GM12878 (cell line): Measurements from ENCODE around the gene PIAS1. TPM values are rescaled to one million over a fixed set of nuclear protein-coding genes. Genes with fewer than 3 reads are reported as not detected.
A peak's percentile ranks its signal among the peaks of the same experiment; 100 is the strongest.

ENCODE experiments used
- ATAC-seq: fragments of 200-7000 bp; cut with Tn5 transposase; 3 replicates; pipeline ENCODE4 v1.9.1; 2020; ENCODE audit warnings: mild to moderate bottlenecking, moderate library complexity
- BruUV-seq: library from RNA; stranded (reverse); fragments of 400-500 nt; replicated peaks from 2 replicates; lab custom pipeline; 2021; lab: Mats Ljungman, UMichigan
- CTCF ChIA-PET: fragments of 300-600 bp; sonication (Branson Sonifier 250); formaldehyde crosslinking; extraction: SDS; loops from one replicate; lab custom pipeline; 2021; ENCODE audit warnings: inconsistent platforms; lab: Yijun Ruan, JAX
- POLR2A ChIA-PET: fragments of 350-600 bp; formaldehyde crosslinking; extraction: SDS; loops from one replicate; lab custom pipeline; 2021; ENCODE audit warnings: inconsistent platforms; lab: Charles Lee
- RAD21 ChIA-PET: fragments of 300-600 bp; sonication (Branson Sonifier 250); formaldehyde crosslinking; loops from one replicate; lab custom pipeline; 2023; ENCODE audit warnings: antibody characterized with exemption; ENCODE audit not compliant: unreplicated experiment; lab: Charles Lee
- SMC1A ChIA-PET: fragments of 300-600 bp; sonication (Branson Sonifier 250); formaldehyde crosslinking; loops from one replicate; lab custom pipeline; 2023; ENCODE audit not compliant: unreplicated experiment, uncharacterized antibody; lab: Charles Lee
- DNase-seq: peaks from one replicate; pipeline ENCODE4 v3.0.0-alpha.2; 2011; ENCODE audit warnings: low read depth, low spot score
- FAIRE-seq: peaks from 3 replicates; lab custom pipeline; 2011; peaks lifted over from hg19 to GRCh38; lab: Jason Lieb, UNC
- H2AFZ ChIP-seq: 2 replicates; pipeline ENCODE4 v1.6.0; 2011; ENCODE audit warnings: low read depth, low read length, control low read depth; ENCODE audit not compliant: control insufficient read depth
- H3K27ac ChIP-seq: 2 replicates; pipeline ENCODE4 v1.5.1; 2011; ENCODE audit warnings: control low read depth; ENCODE audit not compliant: control insufficient read depth, insufficient read depth
- H3K27me3 ChIP-seq, 2 experiments: replicated peaks in 1 of 2; 2 replicates each; pipeline versions ENCODE4 v1.6.0 to v1.6.1; 2011; ENCODE audit warnings: low read length in 1 of 2; ENCODE audit not compliant: control insufficient read depth in 2 of 2, insufficient read depth in 2 of 2
- H3K36me3 ChIP-seq, 2 experiments: 2 replicates each; pipeline ENCODE4 v1.5.1; 2011; ENCODE audit warnings: low read length in 1 of 2; ENCODE audit not compliant: control insufficient read depth in 2 of 2, insufficient read depth in 2 of 2
- H3K4me1 ChIP-seq: 2 replicates; pipeline ENCODE4 v1.6.1; 2011; ENCODE audit warnings: mild to moderate bottlenecking, low read length, moderate library complexity, mixed read lengths; ENCODE audit not compliant: control insufficient read depth, insufficient read depth
- H3K4me2 ChIP-seq: 2 replicates; pipeline ENCODE4 v1.6.0; 2011; ENCODE audit warnings: control low read depth; ENCODE audit not compliant: control insufficient read depth, insufficient read depth
- H3K4me3 ChIP-seq: fragments of 200-600 bp; sonication (generic); 2 replicates; pipeline ENCODE4 v1.5.1; 2016
- H3K79me2 ChIP-seq: 2 replicates; pipeline ENCODE4 v1.6.0; 2011; ENCODE audit warnings: low read length; ENCODE audit not compliant: control insufficient read depth, insufficient read depth
- H3K9ac ChIP-seq: 2 replicates; pipeline ENCODE4 v1.8.0; 2011; ENCODE audit warnings: low read length, control low read depth, mixed read lengths; ENCODE audit not compliant: control insufficient read depth, insufficient read depth
- H3K9me3 ChIP-seq: replicated peaks from 3 replicates; pipeline ENCODE4 v1.5.1; 2011; ENCODE audit warnings: mild to moderate bottlenecking, low read length; ENCODE audit not compliant: control insufficient read depth, insufficient read depth
- H4K20me1 ChIP-seq: 2 replicates; pipeline ENCODE4 v1.6.0; 2011; ENCODE audit not compliant: control insufficient read depth, insufficient read depth
- ASH2L ChIP-seq: fragments of 300-600, 200-600 bp; sonication (generic); IDR thresholded peaks from 2 replicates; pipeline ENCODE4 v1.6.1; 2017; ENCODE audit warnings: low read depth, mild to moderate bottlenecking, borderline replicate concordance
- ATF3 ChIP-seq: IDR thresholded peaks from 2 replicates; pipeline ENCODE4 v1.6.1; 2011; ENCODE audit warnings: low read depth, mild to moderate bottlenecking, low read length, moderate library complexity, borderline replicate concordance; ENCODE audit errors: extremely low read depth
- BACH1 ChIP-seq: fragments of 450-650 bp; IDR thresholded peaks from 2 replicates; pipeline ENCODE4 v1.6.1; 2017; ENCODE audit warnings: mild to moderate bottlenecking, borderline replicate concordance
- BRCA1 ChIP-seq: IDR thresholded peaks from 2 replicates; pipeline ENCODE4 v1.6.1; 2011; ENCODE audit warnings: low read depth, low read length, improper control_type of control experiment
- CBFB ChIP-seq: IDR thresholded peaks from 2 replicates; pipeline ENCODE4 v1.6.1; 2016; ENCODE audit warnings: antibody characterized with exemption, low read depth
- ESRRA ChIP-seq: IDR thresholded peaks from 2 replicates; pipeline ENCODE4 v1.6.1; 2012; ENCODE audit warnings: mild to moderate bottlenecking, low read length, improper control_type of control experiment
- HCFC1 ChIP-seq: fragments of 150-350 bp; IDR thresholded peaks from 2 replicates; pipeline ENCODE4 v1.6.1; 2014; ENCODE audit warnings: low read length
- IRF5 ChIP-seq: fragments of 450-650 bp; IDR thresholded peaks from 2 replicates; pipeline ENCODE4 v1.6.1; 2017; ENCODE audit warnings: borderline replicate concordance
- KDM1A ChIP-seq: fragments of 200-600 bp; sonication (generic); IDR thresholded peaks from 2 replicates; pipeline ENCODE4 v1.6.1; 2016; ENCODE audit warnings: borderline replicate concordance
- MXI1 ChIP-seq: fragments of 150-350 bp; IDR thresholded peaks from 2 replicates; pipeline ENCODE4 v1.6.1; 2011; ENCODE audit warnings: low read depth, mild to moderate bottlenecking, inconsistent platforms, low read length, improper control_type of control experiment
- NFXL1 ChIP-seq: fragments of 450-650 bp; IDR thresholded peaks from 2 replicates; pipeline ENCODE4 v1.6.1; 2017; ENCODE audit warnings: antibody characterized with exemption, mild to moderate bottlenecking, borderline replicate concordance
- NFYA ChIP-seq: IDR thresholded peaks from 2 replicates; pipeline ENCODE4 v1.6.1; 2011; ENCODE audit warnings: low read depth, mild to moderate bottlenecking, low read length, improper control_type of control experiment, borderline replicate concordance
- RAD21 ChIP-seq: IDR thresholded peaks from 2 replicates; pipeline ENCODE4 v1.6.1; 2011; ENCODE audit warnings: mild to moderate bottlenecking, low read depth, low read length, moderate library complexity; ENCODE audit not compliant: insufficient read depth
- RBBP5 ChIP-seq: fragments of 200-600 bp; sonication (generic); conservative IDR thresholded peaks from 2 replicates; pipeline ENCODE4 v1.6.1; 2016
- RCOR1 ChIP-seq: conservative IDR thresholded peaks from 2 replicates; pipeline ENCODE4 v1.6.1; 2012; ENCODE audit warnings: low read depth, low read length, improper control_type of control experiment
- SP1 ChIP-seq: IDR thresholded peaks from one replicate; pipeline ENCODE4 v1.6.1; 2011; ENCODE audit warnings: low read depth, low read length
- SUZ12 ChIP-seq: fragments of 200-600 bp; sonication (generic); IDR thresholded peaks from one replicate; pipeline ENCODE4 v1.6.1; 2018; ENCODE audit warnings: antibody characterized with exemption, mild to moderate bottlenecking; ENCODE audit not compliant: unreplicated experiment
- TARDBP ChIP-seq: IDR thresholded peaks from 2 replicates; pipeline ENCODE4 v1.6.1; 2016; ENCODE audit warnings: borderline replicate concordance
- WGBS: methylation state at CpG from one replicate; pipeline ENCODE4 v1.1.6; 2016; ENCODE audit warnings: low lambda C conversion rate; ENCODE audit not compliant: insufficient replicate concordance, insufficient coverage; ENCODE audit errors: missing lambda C conversion rate; 5-methylcytosine and 5-hydroxymethylcytosine counted together
- in situ Hi-C: fragments of 300-500 bp; cut with MboI; formaldehyde crosslinking; loops from 9 replicates; pipeline ENCODE4 v1.14.3; 2018; ENCODE audit warnings: mixed read lengths
- intact Hi-C: fragments of 100-400 bp; cut with micrococcal nuclease; formaldehyde crosslinking; loops from one replicate; pipeline ENCODE4 v1.14.2; 2022; ENCODE audit not compliant: unreplicated experiment
- polyA plus RNA-seq, 11 experiments: library from polyadenylated mRNA; depleted of rRNA in 4 of 11; unstranded in 6 of 11; stranded (reverse) in 5 of 11; fragments of >200 nt; fragmentation: Nextera tagmentation in 4 of 11; fragmentation: Illumina TruSeq in 1 of 11; extraction: Ambion mirVana in 4 of 11; extraction: Trizol in 1 of 11; gene quantifications; 1 replicate in 1 of 11; 2 replicates in 10 of 11; pipeline versions ENCODE4 v1.2.1 to v1.2.3, GENCODE V29; 2011 to 2016; ENCODE audit warnings: inconsistent platforms in 2 of 11, missing spikeins in 2 of 11, low read depth in 1 of 11
- total RNA-seq, 4 experiments: library from RNA; depleted of rRNA in 3 of 4; stranded (reverse); fragments of >200 nt in 3 of 4; fragmentation: Illumina TruSeq in 1 of 4; extraction: Trizol in 1 of 4; gene quantifications; 2 replicates each; pipeline versions ENCODE4 v1.2.1 to v1.2.3, GENCODE V29; 2013 to 2021

Gene PIAS1
- total and polyA plus RNA-seq, 10 of the 15 experiments (the other 5 are each of a cell fraction or from before 2014, with no cell fraction given): 20.2 to 96.3 (median 37.0) TPM

DNA sequence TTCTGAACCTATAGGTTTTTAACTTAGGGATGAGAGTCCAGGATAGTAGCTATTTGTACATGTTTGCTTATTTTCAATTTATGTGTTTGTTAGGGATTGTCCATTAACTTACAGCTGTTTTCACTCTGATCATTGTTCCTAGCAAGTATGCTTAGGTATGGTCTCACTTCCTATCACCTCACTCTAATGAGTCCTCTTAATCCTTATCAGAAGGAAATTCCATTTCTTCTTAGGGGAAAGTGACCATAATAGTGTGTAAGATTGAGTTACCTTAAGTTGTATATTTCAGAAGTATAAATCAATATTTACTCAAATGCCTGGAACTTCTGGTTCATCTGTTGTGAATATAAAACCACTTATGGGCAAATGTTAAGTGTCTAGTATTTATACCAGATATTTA, 53.0 kb downstream of the PIAS1 start (continued):
- no peak for TF ChIP-seq RCOR1
- no peak for TF ChIP-seq TARDBP
- no peak for TF ChIP-seq IRF5
- TF ChIP-seq ATF3: no peak
- no peak for TF ChIP-seq ESRRA
- no peak for TF ChIP-seq ASH2L

GRCh38 chr15:68112706-68113105, 58.6 kb downstream of the PIAS1 start:
- H3K4me3 ChIP-seq: no peak overlapping the region
- POLR2A ChIA-PET: interaction anchor here (0.7 to 1.8 kb wide), 3 partner anchors 10 to 33 kb away, joined by 3 to 5 read pairs (median 4); no protein-coding TSS in a partner anchor
- FAIRE-seq: no peak
- intact Hi-C loops (no loop called here), in situ Hi-C loops (no loop called here)
- BruUV-seq: no TSS peak
- H3K4me1 ChIP-seq: peaks cover 17% of the 10 kb centered on the region
- CTCF ChIA-PET: interaction anchor here (0.8 to 1.6 kb wide), 3 partner anchors 9 to 250 kb away, joined by 3 to 4 read pairs (median 3); no protein-coding TSS in a partner anchor
- TF ChIP-seq ASH2L (no peak), MXI1 (no peak), SP1 (no peak), RBBP5 (no peak), ATF3 (no peak), BACH1 (no peak), KDM1A (no peak), CBFB (no peak), NFYA (no peak), BRCA1 (no peak), NFXL1 (no peak), RAD21 (no peak), HCFC1 (no peak), SUZ12 (no peak)
- H4K20me1 ChIP-seq: no peaks in the 10 kb centered on the region; the same call in 1 of the 2 replicates
- H2AFZ ChIP-seq: no peak overlapping the region
- peaks cover 96% of the 10 kb centered on the region for H3K79me2 ChIP-seq
- H3K9ac ChIP-seq: no peak overlapping the region
- no peaks in the 10 kb centered on the region; the same call in 1 of the 3 replicates for H3K9me3 ChIP-seq
- RAD21 ChIA-PET: interaction anchor here (0.7 to 3.2 kb wide), 5 partner anchors 30 to 249 kb away, joined by 3 to 12 read pairs (median 6); partner anchors contain the start of gene PIAS1
- SMC1A ChIA-PET: interaction anchor here (0.9 to 3.5 kb wide), 17 partner anchors 9 to 249 kb away, joined by 3 to 14 read pairs (median 4); partner anchors contain the start of gene PIAS1
- no peaks in the 10 kb centered on the region for H3K27me3 ChIP-seq
- H3K27ac ChIP-seq: no peak overlapping the region; the same call in 1 of the 2 replicates
- ATAC-seq: peak; percentile 40
- H3K4me2 ChIP-seq: peak overlapping the region; percentile 7; the same call in 1 of the 2 replicates
- 51% methylated on average over 3 of the region's 3 CpGs for WGBS
- H3K36me3 ChIP-seq: peaks cover 0 to 9% of the 10 kb centered on the region in 2 experiments; a peak in 1 of 4 replicates
- no peak for DNase-seq
